ENCODE data around the gene NUDT1. TPM values are rescaled to one million over a fixed set of nuclear protein-coding genes. Genes with fewer than 3 reads are reported as not detected.

Gene NUDT1
- total RNA-seq, 1 donor from 2014 or later: 9.7 TPM

- no peak for DNase-seq
Measured at GRCh38 chr7:2224934-2225333, 17.1 kb upstream of the NUDT1 start.

GRCh38 chr7:2225336-2225735 lies 16.7 kb upstream of the NUDT1 start:
- no peak for DNase-seq

GRCh38 chr7:2225830-2226229 lies 16.2 kb upstream of the NUDT1 start:
- DNase-seq: no peak

GRCh38 chr7:2227699-2228098 lies 14.3 kb upstream of the NUDT1 start:
- no peak for DNase-seq

- no peak for DNase-seq
Measured at GRCh38 chr7:2228921-2229320, 13.1 kb upstream of the NUDT1 start.

- DNase-seq: no peak
Measured at GRCh38 chr7:2229467-2229866, 12.6 kb upstream of the NUDT1 start.

GRCh38 chr7:2230226-2230625 lies 11.8 kb upstream of the NUDT1 start:
- no peak for DNase-seq

- DNase-seq: no peak
Measured at GRCh38 chr7:2230882-2231281, 11.1 kb upstream of the NUDT1 start.

- no peak for DNase-seq
Measured at GRCh38 chr7:2231992-2232765, 9.8 kb upstream of the NUDT1 start.

- DNase-seq: peak; percentile 96
Measured at GRCh38 chr7:2232766-2233520, 9.1 kb upstream of the NUDT1 start, which contains the start of gene MAD1L1. Gene MAD1L1 (minus strand): TSS chr7:2232945. CDS start chr7:2230133, 2,812 bp downstream.

GRCh38 chr7:2233926-2234325 lies 8.1 kb upstream of the NUDT1 start:
- DNase-seq: no peak

GRCh38 chr7:2237109-2237602 lies 4.9 kb upstream of the NUDT1 start:
- DNase-seq: no peak

GRCh38 chr7:2239242-2239641 lies 2.8 kb upstream of the NUDT1 start:
- no peak for DNase-seq

- DNase-seq: no peak
Measured at GRCh38 chr7:2242541-2243429, 759 bp downstream of the NUDT1 start.

GRCh38 chr7:2243458-2243857 lies 1.4 kb downstream of the NUDT1 start:
- DNase-seq: no peak

- no peak for DNase-seq
Measured at GRCh38 chr7:2244404-2244995, 2.5 kb downstream of the NUDT1 start.

GRCh38 chr7:2245883-2246675 lies 4.1 kb downstream of the NUDT1 start:
- DNase-seq: peak; percentile 73

- DNase-seq: peak; percentile 42
Measured at GRCh38 chr7:2247141-2247995, 5.3 kb downstream of the NUDT1 start.

GRCh38 chr7:2248984-2249694 lies 7.1 kb downstream of the NUDT1 start:
- peak; percentile 75 for DNase-seq
